GM19463 (cell line): ENCODE measurements around the gene ZNF106.

Source experiments
- ATAC-seq: cut with Tn5 transposase; IDR thresholded peaks from one replicate; pipeline ENCODE4 v1.9.1; 2021; ENCODE audit warnings: mild to moderate bottlenecking, moderate library complexity; ENCODE audit not compliant: unreplicated experiment

The ZNF106 gene

GRCh38 chr15:42482701-42483100 lies 8.2 kb downstream of the ZNF106 start:
- ATAC-seq: no peak

- ATAC-seq: no peak
Observed at GRCh38 chr15:42474827-42475226, 16.1 kb downstream of the ZNF106 start.

- no peak for ATAC-seq
Observed at GRCh38 chr15:42471002-42471401, 19.9 kb downstream of the ZNF106 start.

- ATAC-seq: no peak
Observed at GRCh38 chr15:42465520-42466259, 25.3 kb downstream of the ZNF106 start.

GRCh38 chr15:42461261-42461660 lies 29.7 kb downstream of the ZNF106 start:
- no peak for ATAC-seq

- peak; percentile 85 for ATAC-seq
Observed at GRCh38 chr15:42457445-42458442, 33.2 kb downstream of the ZNF106 start.

- no peak for ATAC-seq
Observed at GRCh38 chr15:42456971-42457370, 34.0 kb downstream of the ZNF106 start.

GRCh38 chr15:42456531-42456930 lies 34.4 kb downstream of the ZNF106 start:
- no peak for ATAC-seq

- no peak for ATAC-seq
Observed at GRCh38 chr15:42453826-42454225, 37.1 kb downstream of the ZNF106 start.

GRCh38 chr15:42450425-42450790 lies 40.5 kb downstream of the ZNF106 start:
- ATAC-seq: no peak

- no peak for ATAC-seq
Observed at GRCh38 chr15:42449770-42450424, 41.0 kb downstream of the ZNF106 start.

GRCh38 chr15:42448281-42448680 lies 42.7 kb downstream of the ZNF106 start:
- ATAC-seq: no peak

- ATAC-seq: no peak
Observed at GRCh38 chr15:42447599-42447998, 43.3 kb downstream of the ZNF106 start.

GRCh38 chr15:42445551-42445950 lies 45.4 kb downstream of the ZNF106 start:
- ATAC-seq: no peak

- no peak for ATAC-seq
Observed at GRCh38 chr15:42444415-42445063, 46.4 kb downstream of the ZNF106 start.

- ATAC-seq: no peak
Observed at GRCh38 chr15:42427429-42428223, 63.3 kb downstream of the ZNF106 start.

- ATAC-seq: no peak
Observed at GRCh38 chr15:42421376-42421775, 69.6 kb downstream of the ZNF106 start.

GRCh38 chr15:42419369-42419768 lies 71.6 kb downstream of the ZNF106 start:
- no peak for ATAC-seq

GRCh38 chr15:42413920-42414319 lies 77.0 kb downstream of the ZNF106 start:
- ATAC-seq: no peak

GRCh38 chr15:42411884-42412283 lies 79.1 kb downstream of the ZNF106 start:
- no peak for ATAC-seq
